ENCODE measurements around the gene CDH13.

The CDH13 gene

GRCh38 chr16:83838151-83838550 lies 1211.4 kb downstream of the CDH13 start:
- no peak for DNase-seq (ENCODE audit: low read depth in 1 of 2, low spot score in 1 of 2)
- TF ChIP-seq SPI1 (IDR thresholded peaks at IDR 0.05; ENCODE audit: borderline replicate concordance, low read depth) (no peak), POLR2AphosphoS5 (IDR thresholded peaks at IDR 0.05; ENCODE audit: low read depth) (no peak), GABPA (IDR thresholded peaks at IDR 0.05; ENCODE audit: low read depth) (no peak), REST (IDR thresholded peaks at IDR 0.05; ENCODE audit: insufficient replicate concordance, low read depth) (no peak)
- TF ChIP-seq, protein P1, sequence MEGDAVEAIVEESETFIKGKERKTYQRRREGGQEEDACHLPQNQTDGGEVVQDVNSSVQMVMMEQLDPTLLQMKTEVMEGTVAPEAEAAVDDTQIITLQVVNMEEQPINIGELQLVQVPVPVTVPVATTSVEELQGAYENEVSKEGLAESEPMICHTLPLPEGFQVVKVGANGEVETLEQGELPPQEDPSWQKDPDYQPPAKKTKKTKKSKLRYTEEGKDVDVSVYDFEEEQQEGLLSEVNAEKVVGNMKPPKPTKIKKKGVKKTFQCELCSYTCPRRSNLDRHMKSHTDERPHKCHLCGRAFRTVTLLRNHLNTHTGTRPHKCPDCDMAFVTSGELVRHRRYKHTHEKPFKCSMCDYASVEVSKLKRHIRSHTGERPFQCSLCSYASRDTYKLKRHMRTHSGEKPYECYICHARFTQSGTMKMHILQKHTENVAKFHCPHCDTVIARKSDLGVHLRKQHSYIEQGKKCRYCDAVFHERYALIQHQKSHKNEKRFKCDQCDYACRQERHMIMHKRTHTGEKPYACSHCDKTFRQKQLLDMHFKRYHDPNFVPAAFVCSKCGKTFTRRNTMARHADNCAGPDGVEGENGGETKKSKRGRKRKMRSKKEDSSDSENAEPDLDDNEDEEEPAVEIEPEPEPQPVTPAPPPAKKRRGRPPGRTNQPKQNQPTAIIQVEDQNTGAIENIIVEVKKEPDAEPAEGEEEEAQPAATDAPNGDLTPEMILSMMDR (IDR thresholded peaks at IDR 0.05; ENCODE audit: insufficient read depth, low read length) = no peak
- H3K27me3 ChIP-seq (ENCODE audit: insufficient read depth, poor library complexity, severe bottlenecking) = no peaks in the 10 kb centered on the region
- H3K4me3 ChIP-seq (replicated peaks; ENCODE audit: insufficient read depth, low read length) = no peak overlapping the region
- no peak overlapping the region for H3K27ac ChIP-seq (replicated peaks)

- no peak for DNase-seq (ENCODE audit: low read depth in 1 of 2, low spot score in 1 of 2)
- TF ChIP-seq GABPA (IDR thresholded peaks at IDR 0.05; ENCODE audit: low read depth) (no peak), REST (IDR thresholded peaks at IDR 0.05; ENCODE audit: insufficient replicate concordance, low read depth) (no peak), POLR2AphosphoS5 (IDR thresholded peaks at IDR 0.05; ENCODE audit: low read depth) (no peak), SPI1 (IDR thresholded peaks at IDR 0.05; ENCODE audit: borderline replicate concordance, low read depth) (no peak)
- TF ChIP-seq, protein P1 (IDR thresholded peaks at IDR 0.05; ENCODE audit: insufficient read depth, low read length) = no peak
- no peak overlapping the region for H3K4me3 ChIP-seq (replicated peaks; ENCODE audit: insufficient read depth, low read length)
- H3K27ac ChIP-seq (replicated peaks) = no peak overlapping the region
- H3K27me3 ChIP-seq (ENCODE audit: insufficient read depth, poor library complexity, severe bottlenecking) = no peaks in the 10 kb centered on the region
Observed at GRCh38 chr16:83839561-83839960, 1212.8 kb downstream of the CDH13 start.

- TF ChIP-seq GABPA (IDR thresholded peaks at IDR 0.05; ENCODE audit: low read depth) (no peak), SPI1 (IDR thresholded peaks at IDR 0.05; ENCODE audit: borderline replicate concordance, low read depth) (no peak), POLR2AphosphoS5 (IDR thresholded peaks at IDR 0.05; ENCODE audit: low read depth) (no peak), REST (IDR thresholded peaks at IDR 0.05; ENCODE audit: insufficient replicate concordance, low read depth) (no peak)
- TF ChIP-seq, protein P1 (IDR thresholded peaks at IDR 0.05; ENCODE audit: insufficient read depth, low read length) = no peak
- no peaks in the 10 kb centered on the region for H3K27me3 ChIP-seq (ENCODE audit: insufficient read depth, poor library complexity, severe bottlenecking)
- no peak overlapping the region for H3K4me3 ChIP-seq (replicated peaks; ENCODE audit: insufficient read depth, low read length)
- no peak overlapping the region for H3K27ac ChIP-seq (replicated peaks)
- DNase-seq (ENCODE audit: low read depth in 1 of 2, low spot score in 1 of 2) = no peak
Observed at GRCh38 chr16:83840060-83840617, 1213.4 kb downstream of the CDH13 start.
